Measurements from ENCODE around the gene NECTIN3.

Gene NECTIN3

GRCh38 chr3:111128884-111129283 is 57.3 kb downstream of the NECTIN3 start:
- TF ChIP-seq FOXP2 (optimal IDR thresholded peaks at IDR 0.05; ENCODE audit: borderline replicate concordance, extremely low read depth, extremely low read length, insufficient read depth) = no peak
- TF ChIP-seq POLR2AphosphoS5 (IDR thresholded peaks at IDR 0.05; ENCODE audit: low read depth, low read length) = no peak
- no peak for TF ChIP-seq SIN3A (IDR thresholded peaks at IDR 0.05; ENCODE audit: borderline replicate concordance, insufficient read depth, low read length)
- TF ChIP-seq TAF1 (IDR thresholded peaks at IDR 0.05; ENCODE audit: borderline replicate concordance, insufficient read depth, low read length) = no peak
- TF ChIP-seq REST (IDR thresholded peaks at IDR 0.05; ENCODE audit: insufficient read depth in 1 of 2, low read depth in 2 of 2, low read length in 2 of 2) = no peak

- TF ChIP-seq SIN3A (IDR thresholded peaks at IDR 0.05; ENCODE audit: borderline replicate concordance, insufficient read depth, low read length) (no peak), REST (IDR thresholded peaks at IDR 0.05; ENCODE audit: insufficient read depth in 1 of 2, low read depth in 2 of 2, low read length in 2 of 2) (no peak), POLR2AphosphoS5 (IDR thresholded peaks at IDR 0.05; ENCODE audit: low read depth, low read length) (no peak), TAF1 (IDR thresholded peaks at IDR 0.05; ENCODE audit: borderline replicate concordance, insufficient read depth, low read length) (no peak), FOXP2 (optimal IDR thresholded peaks at IDR 0.05; ENCODE audit: borderline replicate concordance, extremely low read depth, extremely low read length, insufficient read depth) (no peak)
These were observed 59.2 kb downstream of the NECTIN3 start for GRCh38 chr3:111130827-111131226.

- TF ChIP-seq REST (IDR thresholded peaks at IDR 0.05; ENCODE audit: insufficient read depth in 1 of 2, low read depth in 2 of 2, low read length in 2 of 2) (no peak), TAF1 (IDR thresholded peaks at IDR 0.05; ENCODE audit: borderline replicate concordance, insufficient read depth, low read length) (no peak), FOXP2 (optimal IDR thresholded peaks at IDR 0.05; ENCODE audit: borderline replicate concordance, extremely low read depth, extremely low read length, insufficient read depth) (no peak), POLR2AphosphoS5 (IDR thresholded peaks at IDR 0.05; ENCODE audit: low read depth, low read length) (no peak), SIN3A (IDR thresholded peaks at IDR 0.05; ENCODE audit: borderline replicate concordance, insufficient read depth, low read length) (no peak)
These were observed 62.7 kb downstream of the NECTIN3 start for GRCh38 chr3:111134302-111134701.

- TF ChIP-seq TAF1 (IDR thresholded peaks at IDR 0.05; ENCODE audit: borderline replicate concordance, insufficient read depth, low read length) = no peak
- TF ChIP-seq POLR2AphosphoS5 (IDR thresholded peaks at IDR 0.05; ENCODE audit: low read depth, low read length) = no peak
- TF ChIP-seq REST (IDR thresholded peaks at IDR 0.05; ENCODE audit: insufficient read depth in 1 of 2, low read depth in 2 of 2, low read length in 2 of 2) = no peak
- no peak for TF ChIP-seq FOXP2 (optimal IDR thresholded peaks at IDR 0.05; ENCODE audit: borderline replicate concordance, extremely low read depth, extremely low read length, insufficient read depth)
- TF ChIP-seq SIN3A (IDR thresholded peaks at IDR 0.05; ENCODE audit: borderline replicate concordance, insufficient read depth, low read length) = no peak
These were observed 79.8 kb downstream of the NECTIN3 start for GRCh38 chr3:111151438-111151837.

GRCh38 chr3:111152496-111152895 is 80.9 kb downstream of the NECTIN3 start:
- TF ChIP-seq REST (IDR thresholded peaks at IDR 0.05; ENCODE audit: insufficient read depth in 1 of 2, low read depth in 2 of 2, low read length in 2 of 2) (no peak), POLR2AphosphoS5 (IDR thresholded peaks at IDR 0.05; ENCODE audit: low read depth, low read length) (no peak), FOXP2 (optimal IDR thresholded peaks at IDR 0.05; ENCODE audit: borderline replicate concordance, extremely low read depth, extremely low read length, insufficient read depth) (no peak), SIN3A (IDR thresholded peaks at IDR 0.05; ENCODE audit: borderline replicate concordance, insufficient read depth, low read length) (no peak), TAF1 (IDR thresholded peaks at IDR 0.05; ENCODE audit: borderline replicate concordance, insufficient read depth, low read length) (no peak)
